Tibial artery (tissue), 4 donors: ENCODE results near the gene C6orf89.

ENCODE experiments used
- DNase-seq, 2 donors: peaks; one replicate each; pipeline ENCODE4 v3.0.0-alpha.2; 2019
- H3K27ac ChIP-seq, 2 donors: fragments of 200-600 bp; sonication (generic) in 1 of 2; 1 replicate in 1 of 2; 2 replicates in 1 of 2; pipeline ENCODE4 v1.5.1; 2018 to 2019; ENCODE audit warnings: mild to moderate bottlenecking in 1 of 2
- H3K27me3 ChIP-seq, 2 donors: fragments of 200-600 bp; sonication (generic) in 1 of 2; one replicate each; pipeline versions ENCODE4 v1.5.1 to v1.6.0; 2016 to 2019
- H3K36me3 ChIP-seq, 3 donors: fragments of 200-600 bp; sonication (generic) in 2 of 3; one replicate each; pipeline ENCODE4 v1.5.1; 2016 to 2019; ENCODE audit warnings: mild to moderate bottlenecking in 2 of 3
- H3K4me1 ChIP-seq, 4 donors: fragments of 200-600 bp; sonication (generic) in 2 of 4; 1 replicate in 3 of 4; 2 replicates in 1 of 4; pipeline ENCODE4 v1.5.1; 2016 to 2019
- H3K4me3 ChIP-seq, 2 donors: fragments of 200-600 bp; sonication (generic) in 1 of 2; 1 replicate in 1 of 2; 2 replicates in 1 of 2; pipeline ENCODE4 v1.5.1; 2018 to 2019; ENCODE audit warnings: mild to moderate bottlenecking in 2 of 2
- H3K9me3 ChIP-seq, 3 donors: fragments of 200-600 bp; sonication (generic) in 1 of 3; one replicate each; pipeline ENCODE4 v1.5.1; 2016 to 2019
- intact Hi-C: fragments of 100-400 bp; cut with DNase I; formaldehyde crosslinking; loops from one replicate; pipeline ENCODE4 v1.15.0; 2023; ENCODE audit warnings: low total_unique reads
- TF ChIP-seq, protein P1 (sequence below), 2 experiments: fragments of 200-600 bp in 1 of 2; fragments of 450-650 bp in 1 of 2; IDR thresholded peaks; one replicate each; pipeline ENCODE4 v1.5.1; 2017 to 2019; ENCODE audit warnings: antibody characterized with exemption in 2 of 2, mild to moderate bottlenecking in 1 of 2, moderate library complexity in 1 of 2

C6orf89 gene, protein sequence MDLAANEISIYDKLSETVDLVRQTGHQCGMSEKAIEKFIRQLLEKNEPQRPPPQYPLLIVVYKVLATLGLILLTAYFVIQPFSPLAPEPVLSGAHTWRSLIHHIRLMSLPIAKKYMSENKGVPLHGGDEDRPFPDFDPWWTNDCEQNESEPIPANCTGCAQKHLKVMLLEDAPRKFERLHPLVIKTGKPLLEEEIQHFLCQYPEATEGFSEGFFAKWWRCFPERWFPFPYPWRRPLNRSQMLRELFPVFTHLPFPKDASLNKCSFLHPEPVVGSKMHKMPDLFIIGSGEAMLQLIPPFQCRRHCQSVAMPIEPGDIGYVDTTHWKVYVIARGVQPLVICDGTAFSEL

DNA sequence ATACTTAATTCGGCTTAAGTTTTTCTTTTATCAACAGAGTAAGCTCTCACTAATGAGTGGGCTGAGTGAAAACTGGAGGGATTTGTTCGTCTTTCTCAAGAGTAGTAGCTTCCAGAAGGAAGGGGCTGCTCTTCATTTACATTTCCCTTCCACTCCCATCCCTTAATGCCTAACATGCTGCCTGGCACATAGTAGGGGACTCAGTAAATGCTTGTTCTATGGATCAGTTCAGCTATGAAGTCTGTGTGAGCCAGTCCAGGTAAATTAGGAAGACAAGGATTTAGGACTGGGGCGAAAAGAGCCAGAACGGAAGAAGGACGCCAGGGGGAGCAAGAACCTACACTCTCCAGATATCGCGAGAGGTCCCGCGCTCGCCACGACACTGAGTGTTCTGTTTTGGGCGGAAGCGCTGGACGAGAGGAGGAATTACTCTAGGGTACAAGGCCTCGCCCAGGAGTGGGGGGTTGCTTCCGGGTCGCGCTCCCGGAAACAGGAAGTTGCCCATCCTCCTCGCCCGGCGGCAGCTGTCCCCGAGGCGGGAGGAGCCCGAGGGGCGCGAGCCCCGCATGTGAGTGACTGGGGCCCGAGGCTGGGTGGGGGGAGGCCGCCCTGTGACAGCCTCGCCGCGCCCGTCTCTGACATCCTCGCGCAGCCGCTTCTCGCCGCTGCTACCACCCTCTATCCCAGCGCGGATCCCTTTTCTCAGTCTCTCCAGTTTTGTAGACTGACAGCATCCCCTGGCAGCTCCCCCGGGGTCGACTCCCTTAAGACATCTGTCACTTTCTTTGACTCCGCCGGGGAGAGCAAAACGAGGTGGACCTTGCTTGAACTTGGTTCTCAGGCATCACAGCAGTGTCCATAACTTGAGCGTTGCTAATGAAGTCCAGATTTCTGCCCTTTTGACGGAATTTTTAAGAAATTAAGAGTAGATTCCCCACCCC lies at the start of gene C6orf89:
TSS of gene C6orf89 (plus strand) at position 492 of the 941 bp plus-strand sequence. CDS start 13,493 bp downstream, outside the sequence.
- no peaks in the 10 kb centered on the region for H3K27me3 ChIP-seq
- no peaks in the 10 kb centered on the region for H3K9me3 ChIP-seq
- DNase-seq = peak; percentile 98 to 99
- H3K4me3 ChIP-seq = peak within 1 kb of the TSS; percentile 75 to 77
- intact Hi-C loops = loop anchor here (5.0 to 10.0 kb wide), 3 partner anchors 97 to 289 kb away; partner anchors contain the start of gene PIM1
- H3K4me1 ChIP-seq = peaks cover 0 to 25% (median 17%) of the 10 kb centered on the region in 4 donors
- H3K36me3 ChIP-seq = no peaks in the 10 kb centered on the region
- peak within 1 kb of the TSS; percentile 86 to 89 for H3K27ac ChIP-seq
- TF ChIP-seq, protein P1, sequence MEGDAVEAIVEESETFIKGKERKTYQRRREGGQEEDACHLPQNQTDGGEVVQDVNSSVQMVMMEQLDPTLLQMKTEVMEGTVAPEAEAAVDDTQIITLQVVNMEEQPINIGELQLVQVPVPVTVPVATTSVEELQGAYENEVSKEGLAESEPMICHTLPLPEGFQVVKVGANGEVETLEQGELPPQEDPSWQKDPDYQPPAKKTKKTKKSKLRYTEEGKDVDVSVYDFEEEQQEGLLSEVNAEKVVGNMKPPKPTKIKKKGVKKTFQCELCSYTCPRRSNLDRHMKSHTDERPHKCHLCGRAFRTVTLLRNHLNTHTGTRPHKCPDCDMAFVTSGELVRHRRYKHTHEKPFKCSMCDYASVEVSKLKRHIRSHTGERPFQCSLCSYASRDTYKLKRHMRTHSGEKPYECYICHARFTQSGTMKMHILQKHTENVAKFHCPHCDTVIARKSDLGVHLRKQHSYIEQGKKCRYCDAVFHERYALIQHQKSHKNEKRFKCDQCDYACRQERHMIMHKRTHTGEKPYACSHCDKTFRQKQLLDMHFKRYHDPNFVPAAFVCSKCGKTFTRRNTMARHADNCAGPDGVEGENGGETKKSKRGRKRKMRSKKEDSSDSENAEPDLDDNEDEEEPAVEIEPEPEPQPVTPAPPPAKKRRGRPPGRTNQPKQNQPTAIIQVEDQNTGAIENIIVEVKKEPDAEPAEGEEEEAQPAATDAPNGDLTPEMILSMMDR (IDR thresholded peaks at IDR 0.05) = peak; percentile 86 to 95

DNA sequence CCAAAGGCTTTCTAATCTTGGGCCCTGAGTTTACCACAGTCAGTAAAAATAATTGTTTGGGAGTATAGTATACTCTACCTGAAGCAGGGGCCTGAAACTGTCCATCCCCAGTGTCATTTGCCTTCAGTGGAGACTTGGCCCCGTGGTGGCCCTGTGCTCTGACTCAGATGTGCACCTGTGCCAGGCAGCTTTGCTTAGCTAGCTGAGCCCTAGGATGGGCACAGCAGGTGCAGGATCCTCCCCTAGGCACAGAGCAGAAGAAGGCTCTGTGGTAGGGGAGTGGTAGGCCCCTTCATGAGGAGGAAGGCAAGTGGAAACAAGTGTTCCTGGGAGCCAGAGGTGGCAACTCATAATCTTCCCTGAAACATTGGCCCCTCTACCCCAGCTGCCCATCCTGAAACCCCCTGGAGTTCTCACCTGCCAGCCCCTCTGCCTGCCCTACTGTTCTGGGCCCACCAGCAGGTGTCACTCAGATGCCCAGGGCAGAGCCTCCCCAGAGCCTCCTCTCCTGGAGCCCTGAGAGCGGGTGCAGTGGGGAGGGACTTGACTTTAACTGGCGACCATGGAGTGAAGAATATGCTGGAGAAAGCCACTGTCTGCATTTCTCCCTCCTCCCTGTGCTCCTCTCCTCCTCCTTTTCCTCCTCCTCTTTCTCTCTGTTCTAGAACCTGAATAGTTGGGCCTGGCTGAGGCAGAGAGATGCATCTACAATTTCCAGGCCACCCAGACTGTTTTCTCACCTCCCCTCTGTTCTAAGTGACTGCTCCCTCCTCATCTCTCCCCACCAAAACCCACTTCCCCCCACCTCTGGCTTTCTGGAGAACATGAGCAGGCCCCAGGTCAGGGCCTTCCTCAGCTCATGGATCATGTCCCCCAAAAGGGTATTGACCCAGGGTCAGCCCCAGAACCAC lies 49.4 kb upstream of the C6orf89 start:
- Histone ChIP-seq H3K9me3 (no peaks in the 10 kb centered on the region), H3K36me3 (no peaks in the 10 kb centered on the region), H3K27ac (no peak overlapping the region), H3K27me3 (no peaks in the 10 kb centered on the region), H3K4me1 (peaks cover 0 to 26% (median 22%) of the 10 kb centered on the region in 4 donors), H3K4me3 (no peak overlapping the region)
- intact Hi-C loops = no loop called here
- DNase-seq = no peak
- TF ChIP-seq, protein P1 (IDR thresholded peaks at IDR 0.05) = no peak

DNA sequence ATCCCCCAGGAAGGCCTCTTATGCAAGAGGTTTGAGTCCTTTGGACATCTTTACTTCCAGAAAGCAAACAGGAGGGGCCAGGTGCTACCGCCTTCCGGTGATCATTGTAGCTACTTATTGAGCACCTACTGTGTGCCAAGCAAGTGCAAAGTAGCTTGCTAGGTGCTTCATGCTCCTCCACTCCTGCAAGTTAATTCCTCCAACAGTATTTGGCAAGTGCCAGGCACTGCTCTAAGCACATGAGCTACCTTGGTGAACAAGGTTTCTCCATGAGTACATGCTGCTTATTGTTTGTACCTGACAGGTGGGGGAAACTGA lies 48.8 kb upstream of the C6orf89 start:
- Histone ChIP-seq H3K27me3 (no peaks in the 10 kb centered on the region), H3K4me1 (peaks cover 0 to 27% (median 23%) of the 10 kb centered on the region in 4 donors), H3K4me3 (no peak overlapping the region), H3K9me3 (no peaks in the 10 kb centered on the region), H3K27ac (no peak overlapping the region), H3K36me3 (no peaks in the 10 kb centered on the region)
- DNase-seq = no peak
- TF ChIP-seq, protein P1 (IDR thresholded peaks at IDR 0.05) = no peak
- intact Hi-C loops = no loop called here

DNA sequence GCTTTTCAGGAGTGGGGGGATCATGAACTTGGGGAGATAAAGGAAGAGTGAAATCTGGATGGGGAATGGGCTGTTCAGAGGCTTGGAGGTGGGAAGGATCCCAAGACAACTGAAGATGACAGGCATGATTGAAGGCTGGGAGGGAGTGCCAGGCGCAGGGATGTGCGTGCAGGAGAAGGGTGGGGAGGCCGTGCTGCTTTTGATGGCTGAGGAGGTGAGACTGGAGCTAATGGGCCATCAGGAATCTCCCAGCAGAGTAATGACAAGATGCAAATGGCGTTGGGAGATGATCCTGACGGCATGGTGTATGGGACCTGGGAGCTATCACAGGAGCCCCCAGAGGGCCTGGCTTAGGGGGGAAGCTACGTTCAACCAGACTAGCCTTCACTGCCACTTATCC lies 48.1 kb upstream of the C6orf89 start:
- intact Hi-C loops = no loop called here
- DNase-seq = no peak
- no peaks in the 10 kb centered on the region for H3K9me3 ChIP-seq
- TF ChIP-seq, protein P1 (IDR thresholded peaks at IDR 0.05) = no peak
- H3K36me3 ChIP-seq = no peaks in the 10 kb centered on the region
- H3K27ac ChIP-seq = no peak overlapping the region
- peaks cover 0 to 27% (median 23%) of the 10 kb centered on the region in 4 donors for H3K4me1 ChIP-seq
- H3K27me3 ChIP-seq = no peaks in the 10 kb centered on the region
- H3K4me3 ChIP-seq = no peak overlapping the region
